ENCODE data around the gene RIPOR3. TPM values are rescaled to one million over a fixed set of nuclear protein-coding genes. Genes with fewer than 3 reads are reported as not detected.
A peak's percentile ranks its signal among the peaks of the same experiment; 100 is the strongest.

RIPOR3 gene
- total and polyA plus RNA-seq, 9 of the 15 experiments (the other 6 are each of a cell fraction or from before 2014, with no cell fraction given): 3.3 to 62.7 (median 21.4) TPM

DNA sequence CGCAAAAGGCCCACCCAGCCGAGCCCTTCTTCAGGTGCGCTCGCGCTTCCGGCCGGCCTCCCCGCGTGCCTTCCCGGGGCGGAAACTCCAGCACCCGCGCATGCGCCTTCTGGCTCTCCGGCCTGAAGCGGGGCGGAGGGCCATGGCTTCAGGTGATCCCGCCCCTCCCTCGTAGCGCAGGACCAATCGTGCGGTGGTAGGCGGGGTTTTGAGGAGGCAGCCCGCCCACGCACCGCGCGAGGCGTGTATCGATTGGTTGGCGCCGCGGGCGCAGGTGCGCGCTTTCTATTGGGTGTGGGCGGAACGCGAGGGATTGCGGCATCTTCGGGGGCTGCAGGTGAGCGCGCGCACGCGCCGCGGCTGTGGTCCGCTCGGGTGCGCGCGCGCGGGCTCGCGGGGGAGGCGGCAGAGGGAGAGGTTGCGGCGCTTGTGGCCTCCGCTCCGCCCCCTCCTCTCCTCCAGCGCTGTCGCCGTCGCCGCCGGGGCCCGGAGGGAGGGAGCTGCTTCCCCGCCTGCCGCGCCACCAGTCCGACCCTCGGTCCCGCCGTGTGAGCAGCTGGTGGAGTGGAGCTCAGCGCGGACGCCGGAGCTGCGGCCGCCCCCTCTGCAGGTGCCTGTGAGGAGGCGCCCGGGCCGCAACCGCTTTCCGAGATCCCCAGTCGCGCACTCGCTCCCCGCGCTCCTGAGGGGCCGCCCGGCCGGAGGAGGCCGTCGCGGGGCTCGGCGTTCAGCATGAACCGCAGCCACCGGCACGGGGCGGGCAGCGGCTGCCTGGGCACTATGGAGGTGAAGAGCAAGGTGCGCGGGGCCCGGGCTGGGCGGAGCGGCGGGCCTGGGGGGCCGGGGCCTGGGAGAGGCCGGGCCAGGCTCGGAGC lies 40.0 kb upstream of the RIPOR3 start, which contains the start of gene PARD6B (continued):
- no peak for TF ChIP-seq ZBED1 (IDR thresholded peaks at IDR 0.05)
- no peak for TF ChIP-seq ZNF140 (CRISPR knock-in tag; IDR thresholded peaks at IDR 0.05)
- no peak for TF ChIP-seq ZZZ3 (IDR thresholded peaks at IDR 0.05)
- TF ChIP-seq ELF2 (CRISPR knock-in tag; IDR thresholded peaks at IDR 0.05): 0 out of 2 replicates have a peak, but pooled peaks have one; percentile 9
- TF ChIP-seq ZNF79 (CRISPR knock-in tag; IDR thresholded peaks at IDR 0.05; ENCODE audit: low read depth): no peak
- no peak for TF ChIP-seq CBX8 (IDR thresholded peaks at IDR 0.05; ENCODE audit: borderline replicate concordance, extremely low read depth, low read depth, low read length, poor library complexity, severe bottlenecking)
- TF ChIP-seq, protein P1, sequence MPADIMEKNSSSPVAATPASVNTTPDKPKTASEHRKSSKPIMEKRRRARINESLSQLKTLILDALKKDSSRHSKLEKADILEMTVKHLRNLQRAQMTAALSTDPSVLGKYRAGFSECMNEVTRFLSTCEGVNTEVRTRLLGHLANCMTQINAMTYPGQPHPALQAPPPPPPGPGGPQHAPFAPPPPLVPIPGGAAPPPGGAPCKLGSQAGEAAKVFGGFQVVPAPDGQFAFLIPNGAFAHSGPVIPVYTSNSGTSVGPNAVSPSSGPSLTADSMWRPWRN (IDR thresholded peaks at IDR 0.05; ENCODE audit: low read depth): no peak
- TF ChIP-seq, protein P2, sequence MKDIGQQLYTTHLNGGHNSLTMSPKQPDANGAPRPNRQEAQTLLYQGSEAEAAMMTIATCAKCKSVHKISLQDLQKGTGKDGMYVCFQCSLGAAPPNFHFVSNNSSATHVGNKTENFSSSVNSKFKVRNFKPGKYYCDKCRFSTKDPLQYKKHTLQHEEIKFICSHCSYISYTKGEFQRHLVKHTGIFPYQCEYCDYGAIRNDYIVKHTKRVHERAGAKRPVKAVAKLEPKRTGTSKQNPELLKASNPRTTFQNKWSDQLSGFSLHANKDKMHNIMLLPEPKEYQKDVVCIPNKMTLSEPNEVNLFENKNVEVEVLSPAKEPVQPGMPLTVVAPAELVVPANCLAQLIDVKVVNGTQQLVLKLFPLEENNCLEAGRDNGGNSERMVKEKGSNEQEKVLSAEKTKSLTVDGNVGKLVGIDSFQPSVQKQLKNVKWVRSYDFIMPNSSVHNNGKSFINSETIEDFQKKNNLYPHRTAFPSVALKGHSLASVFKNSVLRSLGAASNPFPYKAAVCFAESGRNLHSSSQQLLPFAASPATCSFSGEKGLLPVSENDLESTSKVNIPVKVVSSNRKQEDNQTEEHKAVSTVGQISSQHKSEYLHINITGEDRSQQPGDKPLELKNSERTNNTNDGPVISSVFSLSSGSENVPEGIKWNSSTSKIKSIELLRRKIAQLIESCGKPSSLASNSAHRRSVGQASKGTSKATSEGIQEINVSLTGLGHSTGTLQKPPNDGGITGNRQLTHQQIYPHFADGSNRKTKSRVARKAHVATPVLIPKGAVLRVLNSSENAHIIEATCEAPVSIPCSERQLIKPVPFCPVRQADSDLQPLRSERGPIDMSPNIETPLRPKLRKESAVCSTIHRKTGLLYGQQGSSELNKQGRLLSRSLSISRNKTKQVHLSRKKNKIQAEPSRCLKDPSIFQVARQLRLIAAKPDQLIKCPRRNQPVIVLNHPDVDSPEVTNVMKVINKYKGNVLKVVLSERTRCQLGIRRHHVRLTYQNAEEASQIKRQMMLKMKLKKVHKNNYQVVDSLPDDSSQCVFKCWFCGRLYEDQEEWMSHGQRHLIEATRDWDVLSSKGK (CRISPR knock-in tag; IDR thresholded peaks at IDR 0.05): no peak
- TF ChIP-seq CEBPG (CRISPR knock-in tag; IDR thresholded peaks at IDR 0.05): peak; percentile 92
- peak; percentile 70 to 82 for TF ChIP-seq CEBPG (tag; conservative IDR thresholded peaks at IDR 0.05 in 1 of 2, IDR thresholded peaks at IDR 0.05 in 1 of 2)
- TF ChIP-seq, protein P3, sequence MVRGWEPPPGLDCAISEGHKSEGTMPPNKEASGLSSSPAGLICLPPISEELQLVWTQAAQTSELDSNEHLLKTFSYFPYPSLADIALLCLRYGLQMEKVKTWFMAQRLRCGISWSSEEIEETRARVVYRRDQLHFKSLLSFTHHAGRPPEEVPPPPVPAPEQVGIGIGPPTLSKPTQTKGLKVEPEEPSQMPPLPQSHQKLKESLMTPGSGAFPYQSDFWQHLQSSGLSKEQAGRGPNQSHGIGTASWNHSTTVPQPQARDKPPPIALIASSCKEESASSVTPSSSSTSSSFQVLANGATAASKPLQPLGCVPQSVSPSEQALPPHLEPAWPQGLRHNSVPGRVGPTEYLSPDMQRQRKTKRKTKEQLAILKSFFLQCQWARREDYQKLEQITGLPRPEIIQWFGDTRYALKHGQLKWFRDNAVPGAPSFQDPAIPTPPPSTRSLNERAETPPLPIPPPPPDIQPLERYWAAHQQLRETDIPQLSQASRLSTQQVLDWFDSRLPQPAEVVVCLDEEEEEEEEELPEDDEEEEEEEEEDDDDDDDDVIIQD (CRISPR knock-in tag; IDR thresholded peaks at IDR 0.05): no peak
- no peak for TF ChIP-seq ZNF197 (CRISPR knock-in tag; IDR thresholded peaks at IDR 0.05; ENCODE audit: low read depth)
- peak; percentile 79 for TF ChIP-seq ETV1 (tag; conservative IDR thresholded peaks at IDR 0.05; ENCODE audit: low read depth)
- TF ChIP-seq, protein P4, sequence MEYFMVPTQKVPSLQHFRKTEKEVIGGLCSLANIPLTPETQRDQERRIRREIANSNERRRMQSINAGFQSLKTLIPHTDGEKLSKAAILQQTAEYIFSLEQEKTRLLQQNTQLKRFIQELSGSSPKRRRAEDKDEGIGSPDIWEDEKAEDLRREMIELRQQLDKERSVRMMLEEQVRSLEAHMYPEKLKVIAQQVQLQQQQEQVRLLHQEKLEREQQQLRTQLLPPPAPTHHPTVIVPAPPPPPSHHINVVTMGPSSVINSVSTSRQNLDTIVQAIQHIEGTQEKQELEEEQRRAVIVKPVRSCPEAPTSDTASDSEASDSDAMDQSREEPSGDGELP (CRISPR knock-in tag; IDR thresholded peaks at IDR 0.05; ENCODE audit: borderline replicate concordance): peak; percentile 81
- no peak for TF ChIP-seq NFIX (CRISPR knock-in tag; IDR thresholded peaks at IDR 0.05; ENCODE audit: low read depth)
- TF ChIP-seq, protein P5, sequence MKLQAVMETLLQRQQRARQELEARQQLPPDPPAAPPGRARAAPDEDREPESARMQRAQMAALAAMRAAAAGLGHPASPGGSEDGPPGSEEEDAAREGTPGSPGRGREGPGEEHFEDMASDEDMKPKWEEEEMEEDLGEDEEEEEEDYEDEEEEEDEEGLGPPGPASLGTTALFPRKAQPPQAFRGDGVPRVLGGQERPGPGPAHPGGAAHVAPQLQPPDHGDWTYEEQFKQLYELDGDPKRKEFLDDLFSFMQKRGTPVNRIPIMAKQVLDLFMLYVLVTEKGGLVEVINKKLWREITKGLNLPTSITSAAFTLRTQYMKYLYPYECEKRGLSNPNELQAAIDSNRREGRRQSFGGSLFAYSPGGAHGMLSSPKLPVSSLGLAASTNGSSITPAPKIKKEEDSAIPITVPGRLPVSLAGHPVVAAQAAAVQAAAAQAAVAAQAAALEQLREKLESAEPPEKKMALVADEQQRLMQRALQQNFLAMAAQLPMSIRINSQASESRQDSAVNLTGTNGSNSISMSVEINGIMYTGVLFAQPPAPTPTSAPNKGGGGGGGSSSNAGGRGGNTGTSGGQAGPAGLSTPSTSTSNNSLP (IDR thresholded peaks at IDR 0.05; ENCODE audit: borderline replicate concordance, low read depth, low read length): no peak
- TF ChIP-seq, protein P6, sequence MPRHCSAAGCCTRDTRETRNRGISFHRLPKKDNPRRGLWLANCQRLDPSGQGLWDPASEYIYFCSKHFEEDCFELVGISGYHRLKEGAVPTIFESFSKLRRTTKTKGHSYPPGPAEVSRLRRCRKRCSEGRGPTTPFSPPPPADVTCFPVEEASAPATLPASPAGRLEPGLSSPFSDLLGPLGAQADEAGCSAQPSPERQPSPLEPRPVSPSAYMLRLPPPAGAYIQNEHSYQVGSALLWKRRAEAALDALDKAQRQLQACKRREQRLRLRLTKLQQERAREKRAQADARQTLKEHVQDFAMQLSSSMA (CRISPR knock-in tag; IDR thresholded peaks at IDR 0.05): no peak

Data from K562 (cell line).